GM12872 (cell line): Measurements from ENCODE around the gene ABLIM3.

Source experiments
- TF ChIP-seq, protein P1 (sequence below): IDR thresholded peaks from 3 replicates; pipeline ENCODE4 v1.5.1; 2011; ENCODE audit warnings: low read depth, mild to moderate bottlenecking, low read length, moderate library complexity; ENCODE audit not compliant: insufficient read depth

The ABLIM3 gene

DNA sequence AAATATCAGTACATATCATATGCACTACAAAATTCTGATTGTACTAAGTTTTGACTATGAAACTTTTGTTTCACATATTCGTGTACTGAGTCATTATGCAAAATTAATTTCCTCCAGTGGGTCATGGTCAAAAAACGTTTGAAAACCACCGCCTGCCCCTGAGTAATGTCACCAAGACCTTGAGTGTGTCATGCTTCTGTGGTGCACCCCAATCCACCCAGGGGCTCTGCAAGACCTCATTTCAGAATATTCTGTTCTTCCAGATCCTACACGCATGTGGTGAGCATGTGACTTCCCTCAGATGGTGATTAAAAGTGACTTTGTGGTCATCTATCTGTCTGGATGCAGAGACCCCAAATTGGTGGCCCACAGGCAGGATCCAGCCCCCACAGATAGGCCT is 31.0 kb downstream of the ABLIM3 start:
- TF ChIP-seq, protein P1, sequence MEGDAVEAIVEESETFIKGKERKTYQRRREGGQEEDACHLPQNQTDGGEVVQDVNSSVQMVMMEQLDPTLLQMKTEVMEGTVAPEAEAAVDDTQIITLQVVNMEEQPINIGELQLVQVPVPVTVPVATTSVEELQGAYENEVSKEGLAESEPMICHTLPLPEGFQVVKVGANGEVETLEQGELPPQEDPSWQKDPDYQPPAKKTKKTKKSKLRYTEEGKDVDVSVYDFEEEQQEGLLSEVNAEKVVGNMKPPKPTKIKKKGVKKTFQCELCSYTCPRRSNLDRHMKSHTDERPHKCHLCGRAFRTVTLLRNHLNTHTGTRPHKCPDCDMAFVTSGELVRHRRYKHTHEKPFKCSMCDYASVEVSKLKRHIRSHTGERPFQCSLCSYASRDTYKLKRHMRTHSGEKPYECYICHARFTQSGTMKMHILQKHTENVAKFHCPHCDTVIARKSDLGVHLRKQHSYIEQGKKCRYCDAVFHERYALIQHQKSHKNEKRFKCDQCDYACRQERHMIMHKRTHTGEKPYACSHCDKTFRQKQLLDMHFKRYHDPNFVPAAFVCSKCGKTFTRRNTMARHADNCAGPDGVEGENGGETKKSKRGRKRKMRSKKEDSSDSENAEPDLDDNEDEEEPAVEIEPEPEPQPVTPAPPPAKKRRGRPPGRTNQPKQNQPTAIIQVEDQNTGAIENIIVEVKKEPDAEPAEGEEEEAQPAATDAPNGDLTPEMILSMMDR: no peak

DNA sequence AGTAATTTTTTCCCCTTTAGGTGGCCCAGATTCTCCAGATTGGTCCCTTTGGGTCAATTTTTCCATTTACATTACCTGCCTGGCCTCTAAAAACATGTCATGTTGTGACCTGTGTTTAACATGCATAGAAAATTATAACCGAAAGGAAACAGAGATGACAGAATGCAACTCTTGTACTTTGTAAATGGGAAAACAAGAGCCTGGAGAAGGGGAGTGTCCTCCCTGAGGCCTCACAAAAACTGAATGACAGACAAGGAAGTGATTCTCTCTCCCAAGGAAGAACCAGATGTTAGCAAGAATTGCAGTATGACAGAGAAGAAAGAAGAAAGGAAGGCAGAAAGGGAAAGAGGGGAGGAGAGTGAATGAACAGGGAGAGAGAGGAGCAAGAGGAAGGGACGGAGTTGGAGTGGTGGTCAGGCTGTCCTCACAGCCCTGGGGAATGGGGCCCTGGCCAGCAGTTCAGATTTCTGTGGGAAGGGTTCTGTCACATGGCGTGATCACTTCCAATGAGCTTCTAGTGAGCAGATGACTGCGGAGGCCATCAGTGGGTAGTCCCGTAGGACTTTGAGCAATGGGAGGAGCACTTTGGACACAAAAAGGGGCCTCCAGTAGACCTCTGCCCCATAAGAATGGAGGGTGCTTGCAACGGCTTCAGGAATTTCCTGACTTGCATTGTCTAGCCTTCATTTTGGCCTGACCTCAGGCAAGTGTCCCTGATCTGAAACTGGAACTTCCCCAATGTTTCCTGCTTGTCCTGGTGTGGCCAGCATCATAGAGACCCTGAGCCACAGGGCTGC is 31.6 kb downstream of the ABLIM3 start:
- TF ChIP-seq, protein P1: no peak

DNA sequence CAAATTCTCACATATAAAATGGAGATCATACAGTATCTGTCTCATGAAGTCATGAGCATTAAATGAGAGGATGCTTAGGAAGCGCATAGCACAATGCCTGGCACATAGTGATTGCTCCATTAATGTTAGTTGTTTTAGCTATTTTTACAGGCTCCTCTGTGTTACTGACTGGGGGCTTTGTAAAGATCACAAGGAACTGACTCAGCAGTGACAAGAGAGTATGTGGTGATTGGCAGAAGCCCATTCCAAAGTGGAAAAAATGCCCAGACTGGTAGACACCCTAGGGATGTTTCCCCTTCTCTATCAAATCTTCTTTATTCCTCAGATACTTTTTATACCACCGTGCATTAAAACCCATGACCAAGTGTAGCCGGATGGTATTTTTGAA is 33.5 kb downstream of the ABLIM3 start:
- TF ChIP-seq, protein P1: no peak

DNA sequence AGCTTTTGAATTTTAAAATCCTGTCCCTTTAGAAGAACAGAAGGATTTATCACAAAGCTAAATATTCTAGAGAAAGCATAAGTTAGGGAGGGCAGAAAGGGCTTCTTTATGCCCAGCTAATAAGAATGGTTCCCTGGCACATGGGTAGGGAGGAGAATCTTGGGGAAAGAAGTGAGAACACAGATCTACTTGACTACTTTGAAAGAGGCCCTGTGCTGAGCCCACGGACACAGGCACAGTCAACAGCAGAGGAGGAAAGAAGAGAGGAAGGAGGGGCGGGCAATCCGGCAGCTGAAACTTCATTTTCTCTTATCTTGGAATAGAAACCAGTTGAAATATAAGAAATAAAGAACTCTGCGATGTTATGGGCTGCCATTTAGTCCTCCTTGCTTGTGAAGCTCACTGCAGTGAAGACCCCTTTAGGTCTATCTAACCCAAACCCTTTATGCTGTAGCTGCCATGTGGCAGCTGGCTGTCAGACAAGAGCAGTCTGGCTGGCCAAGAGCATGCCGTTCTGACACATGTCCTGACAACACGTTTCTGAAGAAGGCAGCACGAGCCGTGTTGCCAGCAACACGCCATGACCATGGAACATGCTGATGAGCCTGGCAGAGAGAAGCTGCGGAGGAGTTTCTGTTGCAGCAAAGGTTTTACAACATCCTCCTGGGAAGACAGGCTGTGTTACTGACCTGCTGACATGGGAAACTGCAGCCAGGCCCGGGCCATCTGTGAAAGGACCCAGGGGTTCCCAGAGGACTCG is 34.2 kb downstream of the ABLIM3 start:
- TF ChIP-seq, protein P1: no peak

DNA sequence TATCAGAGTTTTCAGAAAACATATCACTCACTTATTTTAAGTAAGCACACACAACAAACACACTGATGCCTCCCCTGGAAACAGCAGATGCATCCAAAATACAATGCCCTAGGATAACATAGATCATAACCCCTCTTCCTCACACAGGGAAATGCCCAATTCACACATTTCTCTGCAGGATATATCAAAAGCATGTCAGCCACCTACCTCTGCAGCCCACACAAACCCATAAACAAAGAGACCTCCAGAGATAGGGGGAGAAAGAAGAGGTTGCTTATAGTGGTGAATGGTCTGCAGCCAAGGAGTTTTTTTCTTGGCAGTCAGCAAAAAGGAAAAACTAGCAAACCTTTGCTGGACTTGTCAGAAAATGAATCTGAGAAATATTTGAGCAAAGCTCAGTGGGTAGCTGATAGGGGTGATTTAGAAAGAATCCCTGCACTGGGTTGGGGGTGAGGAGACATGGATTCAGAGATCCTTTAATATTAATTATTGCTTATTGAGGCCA is 36.1 kb downstream of the ABLIM3 start:
- TF ChIP-seq, protein P1: no peak

DNA sequence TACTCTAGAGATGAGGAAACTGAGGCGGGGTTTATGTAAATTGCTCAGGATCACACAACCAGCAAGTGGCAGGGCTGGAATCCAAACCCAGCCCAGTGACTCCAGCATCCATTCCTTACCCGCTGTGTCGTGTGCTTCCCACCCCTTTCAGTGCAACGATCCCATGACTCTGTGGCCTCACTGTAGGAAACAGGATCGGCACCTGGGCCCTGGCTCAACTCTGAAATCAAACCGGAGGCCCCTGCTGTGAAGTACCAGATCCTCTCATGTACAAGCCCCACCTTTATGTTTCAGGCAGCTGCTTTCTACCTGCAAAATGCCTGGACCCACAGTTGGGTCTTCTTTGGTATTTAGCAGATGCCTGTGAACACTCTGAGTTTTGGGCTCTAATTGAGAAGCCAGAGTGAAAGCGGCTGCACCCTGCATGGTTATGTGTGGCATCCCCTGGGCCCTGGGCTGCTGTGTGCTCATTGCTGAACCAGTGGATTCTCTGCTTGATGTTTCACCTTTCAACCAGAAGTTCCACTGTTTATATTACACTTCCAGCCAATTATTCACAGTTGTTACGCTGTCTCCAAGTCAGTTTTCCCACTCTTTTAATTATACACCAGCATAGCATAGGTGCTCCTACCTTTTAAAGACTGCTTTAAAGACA is 36.7 kb downstream of the ABLIM3 start:
- TF ChIP-seq, protein P1: no peak

DNA sequence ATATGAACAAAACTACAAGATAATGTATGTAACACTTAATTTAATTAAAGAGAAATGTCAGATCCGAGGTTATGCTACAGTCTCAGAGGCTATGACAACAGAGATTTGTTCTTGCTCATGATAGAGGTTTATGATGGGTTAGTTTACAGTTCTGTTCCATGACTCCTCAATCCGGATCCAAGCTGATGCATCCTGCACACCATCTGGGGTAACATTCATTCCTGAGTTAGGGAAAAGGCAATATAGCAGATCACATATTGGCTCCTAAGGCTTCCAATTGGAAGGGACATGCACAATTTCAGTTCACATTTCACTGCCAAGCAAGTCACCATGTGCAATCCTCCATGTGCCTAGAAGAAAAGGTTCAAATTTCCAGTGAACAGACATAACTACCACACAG is 40.4 kb downstream of the ABLIM3 start:
- TF ChIP-seq, protein P1: no peak
